SU-DHL-6 (cell line): ENCODE measurements around the gene HHIPL2.
"Not testable (repeated sequence)": the region's sequence is repeated elsewhere in the genome, so short reads cannot be mapped to it uniquely, and the experiment has no call there.

Experiments
- CTCF ChIP-seq: fragments of 200-600 bp; sonication (generic); IDR thresholded peaks from one replicate; pipeline ENCODE4 v1.5.1; 2017; ENCODE audit warnings: antibody characterized with exemption, mild to moderate bottlenecking, low read length, moderate library complexity; ENCODE audit not compliant: insufficient read depth, poor library complexity, severe bottlenecking
- EZH2phosphoT487 ChIP-seq: fragments of 200-600 bp; sonication (generic), shearing (Covaris generic); conservative IDR thresholded peaks from 2 replicates; pipeline ENCODE4 v1.6.1; 2018; ENCODE audit warnings: mild to moderate bottlenecking, antibody characterized with exemption, low read length, moderate library complexity, mixed read lengths

- not testable (repeated sequence) for TF ChIP-seq CTCF, EZH2phosphoT487
These were observed 71.5 kb downstream of the HHIPL2 start for GRCh38 chr1:222476436-222476835.
